WTC11 (cell line): ENCODE results near the gene FAM20C. TPM values are rescaled to one million over a fixed set of nuclear protein-coding genes. Genes with fewer than 3 reads are reported as not detected.

Experiments
- ATAC-seq: fragments of 200-7000 bp; cut with Tn5 transposase; 2 replicates; pipeline ENCODE4 v1.10.0; 2021; ENCODE audit warnings: mild to moderate bottlenecking, moderate library complexity
- CTCF ChIA-PET: fragments of 300-600 bp; sonication (Branson Sonifier 250); formaldehyde crosslinking; loops from one replicate; lab custom pipeline; 2021; ENCODE audit warnings: antibody characterized with exemption; lab: Charles Lee
- POLR2A ChIA-PET: fragments of 350-600 bp; sonication (Branson Sonifier 250); formaldehyde crosslinking; loops from one replicate; lab custom pipeline; 2021; ENCODE audit warnings: antibody characterized with exemption; lab: Charles Lee
- DNase-seq: peaks from one replicate; pipeline ENCODE4 v3.0.0; 2021; ENCODE audit warnings: low spot score
- H3K27ac Mint-ChIP-seq: 2 replicates; pipeline ENCODE4 v1.8.0; 2021; ENCODE audit warnings: mixed read lengths
- H3K27me3 Mint-ChIP-seq: 2 replicates; pipeline ENCODE4 v1.8.0; 2021; ENCODE audit warnings: low read depth, mild to moderate bottlenecking, moderate library complexity, mixed read lengths
- H3K36me3 Mint-ChIP-seq: 2 replicates; pipeline ENCODE4 v1.8.0; 2021; ENCODE audit warnings: mixed read lengths
- H3K4me1 Mint-ChIP-seq: 2 replicates; pipeline ENCODE4 v1.8.0; 2022; ENCODE audit warnings: mixed read lengths
- H3K4me3 Mint-ChIP-seq: 2 replicates; pipeline ENCODE4 v1.8.0; 2021; ENCODE audit warnings: mild to moderate bottlenecking, moderate library complexity, mixed read lengths
- H3K9me3 Mint-ChIP-seq: 2 replicates; pipeline ENCODE4 v1.8.0; 2021; ENCODE audit warnings: mixed read lengths
- ATF2 ChIP-seq: sonication (generic); formaldehyde crosslinking; IDR thresholded peaks from 2 replicates; pipeline ENCODE4 v1.8.1; 2022; ENCODE audit warnings: low read depth, missing genetic modification reagents, borderline replicate concordance
- CTCF ChIP-seq: fragments of 200-600 bp; IDR thresholded peaks from 2 replicates; pipeline ENCODE4 v1.8.0; 2022; ENCODE audit warnings: antibody characterized with exemption
- E2F4 ChIP-seq: sonication (generic); formaldehyde crosslinking; IDR thresholded peaks from 2 replicates; pipeline ENCODE4 v1.8.1; 2022; ENCODE audit warnings: low read depth, mild to moderate bottlenecking, moderate library complexity, missing genetic modification reagents, borderline replicate concordance
- ERG ChIP-seq: fragments of 250-450 bp; sonication (Bioruptor Pico); IDR thresholded peaks from 2 replicates; pipeline ENCODE4 v1.8.0; 2021; ENCODE audit warnings: mild to moderate bottlenecking
- FOXJ3 ChIP-seq: sonication (generic); formaldehyde crosslinking; IDR thresholded peaks from 2 replicates; pipeline ENCODE4 v1.9.0; 2021; ENCODE audit warnings: missing genetic modification reagents, mild to moderate bottlenecking, borderline replicate concordance
- IRF1 ChIP-seq: sonication (generic); formaldehyde crosslinking; IDR thresholded peaks from 2 replicates; pipeline ENCODE4 v1.8.0; 2023; ENCODE audit warnings: missing genetic modification reagents
- MAX ChIP-seq: sonication (generic); formaldehyde crosslinking; IDR thresholded peaks from 2 replicates; pipeline ENCODE4 v1.8.0; 2022; ENCODE audit warnings: mild to moderate bottlenecking, missing genetic modification reagents
- MLX ChIP-seq: sonication (generic); formaldehyde crosslinking; IDR thresholded peaks from 2 replicates; pipeline ENCODE4 v1.8.1; 2023; ENCODE audit warnings: mild to moderate bottlenecking, missing genetic modification reagents, moderate library complexity
- ZNF138 ChIP-seq: sonication (generic); formaldehyde crosslinking; conservative IDR thresholded peaks from 2 replicates; pipeline ENCODE4 v1.8.1; 2022; ENCODE audit warnings: mild to moderate bottlenecking, moderate library complexity, missing genetic modification reagents
- total RNA-seq: library from RNA; stranded (reverse); gene quantifications from 3 replicates; pipeline ENCODE4 v1.2.3, GENCODE V29; 2021

Gene FAM20C
- total RNA-seq, 1 experiment from 2014 or later: 64.9 TPM

GRCh38 chr7:265998-266850 lies 73.9 kb downstream of the FAM20C start (continued):
- no peak for TF ChIP-seq E2F4 (CRISPR knock-in tag)
- TF ChIP-seq, all 79 proteins: peak for 0

GRCh38 chr7:266851-267840 lies 74.8 kb downstream of the FAM20C start:
- Mint-ChIP-seq H3K27me3 (peaks cover 27% of the 10 kb centered on the region), H3K4me3 (no peak overlapping the region), H3K36me3 (peaks cover 40% of the 10 kb centered on the region), H3K4me1 (no peaks in the 10 kb centered on the region), H3K27ac (no peak overlapping the region), H3K9me3 (peaks cover 48% of the 10 kb centered on the region)
- ChIA-PET CTCF (interaction anchor here (0.8 to 1.9 kb wide), 9 partner anchors 13 to 223 kb away, joined by 3 to 11 read pairs (median 3); no protein-coding TSS in a partner anchor), POLR2A (no interaction called here)
- peak; percentile 78 for ATAC-seq
- peak; percentile 89 for DNase-seq
- no peak for TF ChIP-seq ZNF138 (CRISPR knock-in tag)
- no peak for TF ChIP-seq ERG (CRISPR knock-in tag)
- no peak for TF ChIP-seq E2F4 (CRISPR knock-in tag)
- no peak for TF ChIP-seq MLX (CRISPR knock-in tag)
- no peak for TF ChIP-seq IRF1 (CRISPR knock-in tag)
- TF ChIP-seq MAX (CRISPR knock-in tag): 0 out of 2 replicates have a peak, but pooled peaks have one; percentile 13
- TF ChIP-seq FOXJ3 (CRISPR knock-in tag): no peak
- no peak for TF ChIP-seq ATF2 (CRISPR knock-in tag)
- peak; percentile 62 for TF ChIP-seq CTCF
